ENCODE results near the gene DNAH1. TPM values are rescaled to one million over a fixed set of nuclear protein-coding genes. Genes with fewer than 3 reads are reported as not detected.

Gene DNAH1
- total RNA-seq, 1 experiment from 2014 or later: 2.4 TPM

GRCh38 chr3:52314489-52314888 lies 1.6 kb upstream of the DNAH1 start:
- no peak for TF ChIP-seq TCF7L2 (IDR thresholded peaks at IDR 0.05; ENCODE audit: low read depth, low read length)
- TF ChIP-seq, protein P1, sequence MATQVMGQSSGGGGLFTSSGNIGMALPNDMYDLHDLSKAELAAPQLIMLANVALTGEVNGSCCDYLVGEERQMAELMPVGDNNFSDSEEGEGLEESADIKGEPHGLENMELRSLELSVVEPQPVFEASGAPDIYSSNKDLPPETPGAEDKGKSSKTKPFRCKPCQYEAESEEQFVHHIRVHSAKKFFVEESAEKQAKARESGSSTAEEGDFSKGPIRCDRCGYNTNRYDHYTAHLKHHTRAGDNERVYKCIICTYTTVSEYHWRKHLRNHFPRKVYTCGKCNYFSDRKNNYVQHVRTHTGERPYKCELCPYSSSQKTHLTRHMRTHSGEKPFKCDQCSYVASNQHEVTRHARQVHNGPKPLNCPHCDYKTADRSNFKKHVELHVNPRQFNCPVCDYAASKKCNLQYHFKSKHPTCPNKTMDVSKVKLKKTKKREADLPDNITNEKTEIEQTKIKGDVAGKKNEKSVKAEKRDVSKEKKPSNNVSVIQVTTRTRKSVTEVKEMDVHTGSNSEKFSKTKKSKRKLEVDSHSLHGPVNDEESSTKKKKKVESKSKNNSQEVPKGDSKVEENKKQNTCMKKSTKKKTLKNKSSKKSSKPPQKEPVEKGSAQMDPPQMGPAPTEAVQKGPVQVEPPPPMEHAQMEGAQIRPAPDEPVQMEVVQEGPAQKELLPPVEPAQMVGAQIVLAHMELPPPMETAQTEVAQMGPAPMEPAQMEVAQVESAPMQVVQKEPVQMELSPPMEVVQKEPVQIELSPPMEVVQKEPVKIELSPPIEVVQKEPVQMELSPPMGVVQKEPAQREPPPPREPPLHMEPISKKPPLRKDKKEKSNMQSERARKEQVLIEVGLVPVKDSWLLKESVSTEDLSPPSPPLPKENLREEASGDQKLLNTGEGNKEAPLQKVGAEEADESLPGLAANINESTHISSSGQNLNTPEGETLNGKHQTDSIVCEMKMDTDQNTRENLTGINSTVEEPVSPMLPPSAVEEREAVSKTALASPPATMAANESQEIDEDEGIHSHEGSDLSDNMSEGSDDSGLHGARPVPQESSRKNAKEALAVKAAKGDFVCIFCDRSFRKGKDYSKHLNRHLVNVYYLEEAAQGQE (IDR thresholded peaks at IDR 0.05; ENCODE audit: insufficient read depth in 1 of 2, low read depth in 2 of 2, low read length in 1 of 2): no peak
- TF ChIP-seq POLR2AphosphoS5 (IDR thresholded peaks at IDR 0.05; ENCODE audit: low read depth, low read length): no peak
- TF ChIP-seq, protein P2, sequence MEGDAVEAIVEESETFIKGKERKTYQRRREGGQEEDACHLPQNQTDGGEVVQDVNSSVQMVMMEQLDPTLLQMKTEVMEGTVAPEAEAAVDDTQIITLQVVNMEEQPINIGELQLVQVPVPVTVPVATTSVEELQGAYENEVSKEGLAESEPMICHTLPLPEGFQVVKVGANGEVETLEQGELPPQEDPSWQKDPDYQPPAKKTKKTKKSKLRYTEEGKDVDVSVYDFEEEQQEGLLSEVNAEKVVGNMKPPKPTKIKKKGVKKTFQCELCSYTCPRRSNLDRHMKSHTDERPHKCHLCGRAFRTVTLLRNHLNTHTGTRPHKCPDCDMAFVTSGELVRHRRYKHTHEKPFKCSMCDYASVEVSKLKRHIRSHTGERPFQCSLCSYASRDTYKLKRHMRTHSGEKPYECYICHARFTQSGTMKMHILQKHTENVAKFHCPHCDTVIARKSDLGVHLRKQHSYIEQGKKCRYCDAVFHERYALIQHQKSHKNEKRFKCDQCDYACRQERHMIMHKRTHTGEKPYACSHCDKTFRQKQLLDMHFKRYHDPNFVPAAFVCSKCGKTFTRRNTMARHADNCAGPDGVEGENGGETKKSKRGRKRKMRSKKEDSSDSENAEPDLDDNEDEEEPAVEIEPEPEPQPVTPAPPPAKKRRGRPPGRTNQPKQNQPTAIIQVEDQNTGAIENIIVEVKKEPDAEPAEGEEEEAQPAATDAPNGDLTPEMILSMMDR (IDR thresholded peaks at IDR 0.05): no peak
- no peak for TF ChIP-seq SIN3A (IDR thresholded peaks at IDR 0.05; ENCODE audit: borderline replicate concordance, insufficient read depth, low read depth, low read length)
- Histone ChIP-seq H3K27ac (ENCODE audit: low read length) (no peak overlapping the region), H3K4me1 (ENCODE audit: control insufficient read depth, insufficient read depth, low read length) (peaks cover 12% of the 10 kb centered on the region), H3K9me3 (ENCODE audit: control insufficient read depth, insufficient read depth, low read depth, low read length) (no peaks in the 10 kb centered on the region), H3K4me3 (ENCODE audit: low read depth in 2 of 2, low read length in 2 of 2) (no peak overlapping the region), H3K36me3 (ENCODE audit: control insufficient read depth, insufficient read depth, low read length) (no peaks in the 10 kb centered on the region), H3K27me3 (ENCODE audit: control insufficient read depth, insufficient read depth, low read length) (no peaks in the 10 kb centered on the region)
- no peak for DNase-seq (ENCODE audit: low read depth, low spot score)
- ATAC-seq: no peak
- ChIA-PET CTCF (no interaction called here), POLR2A (no interaction called here)
- intact Hi-C loops (cut with micrococcal nuclease; ENCODE audit: unreplicated experiment): no loop called here
- no TSS peak for BruUV-seq (replicated peaks)
- in situ Hi-C loops (cut with HindIII; ENCODE audit: low pct_unique_long_range_greater_than_20kb, low sequenced_read_pairs): no loop called here

DNA sequence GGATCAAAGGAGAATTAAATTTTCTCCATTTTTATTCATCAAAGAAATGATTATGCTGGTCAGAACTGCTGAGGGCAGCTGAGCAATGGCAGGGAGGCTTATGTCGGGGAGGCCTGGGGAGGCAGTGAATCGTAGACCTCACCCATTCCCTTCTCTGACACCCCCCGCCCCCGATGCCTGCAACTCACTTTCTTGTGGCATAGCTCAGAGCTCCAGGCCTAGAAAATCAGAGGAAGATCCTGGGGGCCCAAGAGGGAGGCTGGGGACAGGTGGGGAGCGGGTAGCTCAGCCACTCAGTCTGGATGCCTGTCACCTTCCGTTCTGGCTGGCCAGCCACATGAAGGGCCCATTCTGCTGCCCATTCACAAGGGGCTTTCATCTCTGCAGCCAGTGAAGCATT lies 1.1 kb upstream of the DNAH1 start:
- ChIA-PET POLR2A (no interaction called here), CTCF (no interaction called here)
- BruUV-seq (replicated peaks): no TSS peak

More for the DNA sequence above, 1.1 kb upstream of the DNAH1 start:
- H3K4me3 ChIP-seq (ENCODE audit: low read depth in 2 of 2, low read length in 2 of 2): no peak overlapping the region
- in situ Hi-C loops (cut with HindIII; ENCODE audit: low pct_unique_long_range_greater_than_20kb, low sequenced_read_pairs): no loop called here
- TF ChIP-seq TCF7L2 (IDR thresholded peaks at IDR 0.05; ENCODE audit: low read depth, low read length) (no peak), SIN3A (IDR thresholded peaks at IDR 0.05; ENCODE audit: borderline replicate concordance, insufficient read depth, low read depth, low read length) (no peak), POLR2AphosphoS5 (IDR thresholded peaks at IDR 0.05; ENCODE audit: low read depth, low read length) (no peak)
- TF ChIP-seq, protein P2 (IDR thresholded peaks at IDR 0.05): no peak
- TF ChIP-seq, protein P1 (IDR thresholded peaks at IDR 0.05; ENCODE audit: insufficient read depth in 1 of 2, low read depth in 2 of 2, low read length in 1 of 2): no peak
- H3K4me1 ChIP-seq (ENCODE audit: control insufficient read depth, insufficient read depth, low read length): peaks cover 12% of the 10 kb centered on the region
- no peaks in the 10 kb centered on the region for H3K9me3 ChIP-seq (ENCODE audit: control insufficient read depth, insufficient read depth, low read depth, low read length)
- no peak overlapping the region for H3K27ac ChIP-seq (ENCODE audit: low read length)
- ATAC-seq (no peak), DNase-seq (ENCODE audit: low read depth, low spot score) (no peak)
- H3K36me3 ChIP-seq (ENCODE audit: control insufficient read depth, insufficient read depth, low read length): no peaks in the 10 kb centered on the region
- H3K27me3 ChIP-seq (ENCODE audit: control insufficient read depth, insufficient read depth, low read length): no peaks in the 10 kb centered on the region
- intact Hi-C loops (cut with micrococcal nuclease; ENCODE audit: unreplicated experiment): no loop called here

Measured in Panc1 (cell line).